NCI-H1436 treated with DMSO at 0.1 percent for 48 hours (cell line): ENCODE results near the gene ERO1A.
"Not testable (repeated sequence)": the region's sequence is repeated elsewhere in the genome, so short reads cannot be mapped to it uniquely, and the experiment has no call there.

Experiments
- DNase-seq: peaks from one replicate; lab custom pipeline; 2025; lab: John Stamatoyannopoulos, UW

ERO1A gene

GRCh38 chr14:52695481-52696091 is at the start of gene ERO1A:
TSS of gene ERO1A (minus strand) at chr14:52695558. CDS start at chr14:52695481, 77 bp downstream.
- DNase-seq, result peak; percentile 32

GRCh38 chr14:52741865-52742264 is 46.5 kb upstream of the ERO1A start:
- DNase-seq, result no peak

GRCh38 chr14:52740751-52741150 is 45.4 kb upstream of the ERO1A start:
- DNase-seq, result no peak

- DNase-seq, result no peak
Observed at GRCh38 chr14:52738409-52738808, 43.1 kb upstream of the ERO1A start.

- no peak for DNase-seq
Observed at GRCh38 chr14:52735921-52736489, 40.6 kb upstream of the ERO1A start.

- no peak for DNase-seq
Observed at GRCh38 chr14:52733824-52734223, 38.5 kb upstream of the ERO1A start.

- no peak for DNase-seq
Observed at GRCh38 chr14:52730709-52731111, 35.4 kb upstream of the ERO1A start.

GRCh38 chr14:52729925-52730708 is 34.8 kb upstream of the ERO1A start, which contains the start of gene STYX:
TSS of gene STYX (plus strand) at chr14:52730166. CDS start at chr14:52730475, 309 bp downstream.
- DNase-seq, result peak; percentile 74

GRCh38 chr14:52729585-52729924 is 34.2 kb upstream of the ERO1A start:
- no peak for DNase-seq

GRCh38 chr14:52729035-52729434 is 33.7 kb upstream of the ERO1A start:
- DNase-seq, result not testable (repeated sequence)

- not testable (repeated sequence) for DNase-seq
Observed at GRCh38 chr14:52727509-52727908, 32.2 kb upstream of the ERO1A start.

GRCh38 chr14:52724360-52724644 is 28.9 kb upstream of the ERO1A start:
- no peak for DNase-seq

- DNase-seq, result no peak
Observed at GRCh38 chr14:52723514-52724359, 28.4 kb upstream of the ERO1A start.

GRCh38 chr14:52716155-52716554 is 20.8 kb upstream of the ERO1A start:
- no peak for DNase-seq

GRCh38 chr14:52711666-52712065 is 16.3 kb upstream of the ERO1A start:
- no peak for DNase-seq

GRCh38 chr14:52706724-52707706 is 11.7 kb upstream of the ERO1A start, which contains the start of gene PSMC6:
TSS of gene PSMC6 (plus strand) at chr14:52707200. CDS start at chr14:52707220, 20 bp downstream.
- peak; percentile 54 for DNase-seq

- DNase-seq, result no peak
Observed at GRCh38 chr14:52706286-52706685, 10.9 kb upstream of the ERO1A start.

- DNase-seq, result no peak
Observed at GRCh38 chr14:52703664-52704063, 8.3 kb upstream of the ERO1A start.

- no peak for DNase-seq
Observed at GRCh38 chr14:52703225-52703624, 7.9 kb upstream of the ERO1A start.

- DNase-seq, result no peak
Observed at GRCh38 chr14:52701223-52701622, 5.9 kb upstream of the ERO1A start.

GRCh38 chr14:52700701-52701172 is 5.4 kb upstream of the ERO1A start:
- no peak for DNase-seq
